SH-SY5Y (cell line): ENCODE results near the gene PEDS1.

Source experiments
- GATA2 ChIP-seq: IDR thresholded peaks from 2 replicates; pipeline ENCODE4 v1.6.1; 2011; ENCODE audit warnings: mild to moderate bottlenecking, low read depth, low read length
- GATA3 ChIP-seq: IDR thresholded peaks from 2 replicates; pipeline ENCODE4 v1.6.1; 2011; ENCODE audit warnings: low read depth, mild to moderate bottlenecking, low read length, moderate library complexity

DNA sequence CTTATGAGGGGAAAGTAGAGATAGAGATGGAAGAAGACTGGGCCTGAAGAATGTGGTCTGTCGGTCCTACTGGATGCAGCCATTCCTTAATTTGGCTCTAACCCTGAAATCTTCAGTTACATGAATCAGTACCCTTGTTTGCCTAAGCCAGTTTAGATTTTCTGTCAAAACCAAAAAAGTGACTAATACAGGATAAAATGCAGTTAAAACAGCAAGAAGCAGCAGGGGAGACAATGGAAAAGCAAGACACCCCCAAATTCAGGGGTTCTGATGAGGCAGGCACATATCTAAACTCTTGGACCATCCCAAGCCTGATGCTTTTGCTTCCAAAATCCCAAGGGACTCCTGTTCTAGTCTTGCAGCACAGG lies 23.2 kb downstream of the PEDS1 start:
- TF ChIP-seq GATA2 (no peak), GATA3 (no peak)
